ENCODE results near the gene PDGFD. TPM values are rescaled to one million over a fixed set of nuclear protein-coding genes. Genes with fewer than 3 reads are reported as not detected.

Gene PDGFD
- total RNA-seq, 1 donor: 32.4 TPM

- no peak overlapping the region for H3K4me3 ChIP-seq (ENCODE audit: low read depth, low read length)
- no peak for TF ChIP-seq CTCF (IDR thresholded peaks at IDR 0.05; ENCODE audit: insufficient read depth, low read length)
- DNase-seq (ENCODE audit: low read depth): no peak
Measured at GRCh38 chr11:104104201-104104600, 59.7 kb downstream of the PDGFD start.

DNA sequence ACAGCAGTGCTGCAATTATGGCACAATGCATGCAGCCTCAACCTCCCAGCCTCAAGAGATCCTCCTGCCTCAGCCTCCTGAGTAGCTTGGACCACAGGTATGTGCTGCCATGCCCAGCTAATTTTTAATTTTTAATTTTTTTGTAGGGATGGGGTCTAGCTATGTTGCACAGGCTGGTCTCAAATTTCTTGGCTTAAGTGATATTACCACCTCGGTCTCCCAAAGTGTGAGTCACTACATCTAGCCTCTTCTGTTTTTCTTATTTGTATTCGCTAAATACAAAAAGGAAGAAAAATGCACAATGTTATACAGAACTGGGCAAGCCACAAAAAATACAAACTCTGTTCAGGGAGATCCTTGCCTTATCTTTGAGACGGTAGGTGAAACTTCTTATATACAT lies 65.4 kb downstream of the PDGFD start:
- no peak for TF ChIP-seq CTCF (IDR thresholded peaks at IDR 0.05; ENCODE audit: insufficient read depth, low read length)
- no peak for DNase-seq (ENCODE audit: low read depth)

GRCh38 chr11:104098132-104098531 lies 65.8 kb downstream of the PDGFD start:
- no peak overlapping the region for H3K4me3 ChIP-seq (ENCODE audit: low read depth, low read length)
- DNase-seq (ENCODE audit: low read depth): no peak
- no peak for TF ChIP-seq CTCF (IDR thresholded peaks at IDR 0.05; ENCODE audit: insufficient read depth, low read length)

More for the DNA sequence above, 65.4 kb downstream of the PDGFD start:
- H3K4me3 ChIP-seq (ENCODE audit: low read depth, low read length): no peak overlapping the region

DNA sequence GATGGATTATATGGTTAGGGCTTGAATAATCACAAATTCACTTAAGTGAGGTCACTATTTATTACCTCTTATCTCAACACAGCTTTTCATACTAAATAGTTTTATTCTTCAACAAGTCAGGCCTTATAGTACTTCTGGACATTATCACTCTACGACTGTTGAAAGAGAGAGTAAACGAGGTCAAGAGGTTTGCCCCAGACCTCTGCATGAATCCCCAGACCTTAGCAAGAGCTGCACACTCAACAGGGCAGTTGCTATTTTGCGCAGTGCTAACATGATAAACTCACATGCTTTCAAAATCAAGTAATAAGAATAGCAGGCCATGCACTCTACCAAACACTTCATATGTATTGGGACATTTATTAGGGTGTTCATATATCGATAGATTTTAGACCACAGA lies 67.0 kb downstream of the PDGFD start:
- TF ChIP-seq CTCF (IDR thresholded peaks at IDR 0.05; ENCODE audit: insufficient read depth, low read length): no peak
- DNase-seq (ENCODE audit: low read depth): no peak
- no peak overlapping the region for H3K4me3 ChIP-seq (ENCODE audit: low read depth, low read length)

- DNase-seq (ENCODE audit: low read depth): peak; percentile 39
- no peak overlapping the region for H3K4me3 ChIP-seq (ENCODE audit: low read depth, low read length)
- TF ChIP-seq CTCF (IDR thresholded peaks at IDR 0.05; ENCODE audit: insufficient read depth, low read length): no peak
Measured at GRCh38 chr11:104095791-104096190, 68.2 kb downstream of the PDGFD start.

DNA sequence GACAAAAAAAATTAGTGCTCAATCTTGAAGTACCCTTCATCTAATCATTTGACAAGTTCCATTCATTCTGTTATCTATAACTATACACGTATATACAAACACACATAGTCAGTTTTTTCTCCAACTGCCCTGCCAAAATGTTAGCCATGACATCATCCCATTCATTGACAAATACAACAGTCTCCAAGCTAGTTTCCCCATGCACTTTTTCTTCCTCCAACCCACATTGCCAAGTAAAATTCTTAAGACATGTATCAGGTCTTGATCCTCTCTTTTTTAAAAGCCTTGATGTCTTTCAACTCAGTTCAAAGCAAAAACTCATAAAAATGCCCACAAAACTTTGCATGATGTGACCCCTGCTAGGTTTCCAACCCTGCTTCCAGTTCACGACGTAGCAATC lies 69.4 kb downstream of the PDGFD start:
- no peak for TF ChIP-seq CTCF (IDR thresholded peaks at IDR 0.05; ENCODE audit: insufficient read depth, low read length)
- peak; percentile 78 for DNase-seq (ENCODE audit: low read depth)
- H3K4me3 ChIP-seq (ENCODE audit: low read depth, low read length): no peak overlapping the region
